Muscle layer of duodenum (tissue), 2 donors: ENCODE data around the gene TPO.
"Not testable (repeated sequence)": the region's sequence is repeated elsewhere in the genome, so short reads cannot be mapped to it uniquely, and the experiment has no call there.

Source experiments
- H3K27ac ChIP-seq: one replicate; pipeline ENCODE4 v1.7.0; 2013; ENCODE audit warnings: mild to moderate bottlenecking, low read length
- H3K27me3 ChIP-seq: one replicate; pipeline ENCODE4 v1.7.0; 2013; ENCODE audit warnings: low read depth, mild to moderate bottlenecking, control low read depth, low read length
- H3K36me3 ChIP-seq, 2 donors: one replicate each; pipeline ENCODE4 v1.7.0; 2013; ENCODE audit warnings: low read length in 2 of 2, control low read depth in 1 of 2, mild to moderate bottlenecking in 1 of 2; ENCODE audit not compliant: insufficient read depth in 2 of 2, control insufficient read depth in 1 of 2
- H3K4me1 ChIP-seq, 2 donors: one replicate each; pipeline ENCODE4 v1.7.0; 2013; ENCODE audit warnings: low read length in 2 of 2, mild to moderate bottlenecking in 2 of 2, control low read depth in 1 of 2, moderate library complexity in 1 of 2; ENCODE audit not compliant: insufficient read depth in 2 of 2, control insufficient read depth in 1 of 2
- H3K4me3 ChIP-seq, 2 donors: one replicate each; pipeline ENCODE4 v1.7.0; 2013; ENCODE audit warnings: low read length in 2 of 2, low read depth in 1 of 2, mild to moderate bottlenecking in 1 of 2
- H3K9me3 ChIP-seq, 2 donors: one replicate each; pipeline ENCODE4 v1.7.0; 2013; ENCODE audit warnings: low read length in 2 of 2, control low read depth in 1 of 2, mild to moderate bottlenecking in 1 of 2; ENCODE audit not compliant: control insufficient read depth in 1 of 2
- donor health status: healthy.

TPO gene

GRCh38 chr2:1406434-1406833 lies 6.8 kb upstream of the TPO start:
- H3K4me3 ChIP-seq = no peak overlapping the region
- H3K4me1 ChIP-seq = no peaks in the 10 kb centered on the region
- H3K27ac ChIP-seq = no peak overlapping the region
- no peaks in the 10 kb centered on the region for H3K36me3 ChIP-seq
- H3K27me3 ChIP-seq = no peaks in the 10 kb centered on the region
- H3K9me3 ChIP-seq = no peaks in the 10 kb centered on the region

- Histone ChIP-seq H3K27ac (no peak overlapping the region), H3K36me3 (no peaks in the 10 kb centered on the region), H3K27me3 (no peaks in the 10 kb centered on the region), H3K9me3 (no peaks in the 10 kb centered on the region), H3K4me1 (no peaks in the 10 kb centered on the region), H3K4me3 (no peak overlapping the region)
These were observed 5.2 kb upstream of the TPO start for GRCh38 chr2:1407950-1408675.

GRCh38 chr2:1414121-1414520 lies 858 bp downstream of the TPO start:
- Histone ChIP-seq H3K9me3 (no peaks in the 10 kb centered on the region), H3K4me1 (no peaks in the 10 kb centered on the region), H3K27me3 (no peaks in the 10 kb centered on the region), H3K4me3 (no peak overlapping the region), H3K27ac (no peak overlapping the region), H3K36me3 (no peaks in the 10 kb centered on the region)

GRCh38 chr2:1414901-1415300 lies 1.6 kb downstream of the TPO start:
- H3K4me1 ChIP-seq, H3K27me3 ChIP-seq, H3K4me3 ChIP-seq, H3K9me3 ChIP-seq, H3K36me3 ChIP-seq, H3K27ac ChIP-seq: not testable (repeated sequence)

GRCh38 chr2:1415501-1415900 lies 2.2 kb downstream of the TPO start:
- H3K4me3 ChIP-seq = no peak overlapping the region
- H3K27ac ChIP-seq = no peak overlapping the region
- H3K36me3 ChIP-seq = no peaks in the 10 kb centered on the region
- H3K4me1 ChIP-seq = no peaks in the 10 kb centered on the region
- H3K27me3 ChIP-seq = no peaks in the 10 kb centered on the region
- H3K9me3 ChIP-seq = no peaks in the 10 kb centered on the region

- Histone ChIP-seq H3K9me3 (no peaks in the 10 kb centered on the region), H3K27me3 (no peaks in the 10 kb centered on the region), H3K4me3 (no peak overlapping the region), H3K27ac (no peak overlapping the region), H3K36me3 (no peaks in the 10 kb centered on the region), H3K4me1 (no peaks in the 10 kb centered on the region)
These were observed 5.3 kb downstream of the TPO start for GRCh38 chr2:1418566-1418965.

GRCh38 chr2:1420746-1421480 lies 7.7 kb downstream of the TPO start:
- Histone ChIP-seq H3K4me3 (no peak overlapping the region), H3K27ac (no peak overlapping the region), H3K4me1 (no peaks in the 10 kb centered on the region), H3K9me3 (no peaks in the 10 kb centered on the region), H3K27me3 (no peaks in the 10 kb centered on the region), H3K36me3 (no peaks in the 10 kb centered on the region)

GRCh38 chr2:1421731-1422130 lies 8.5 kb downstream of the TPO start:
- H3K4me3 ChIP-seq = no peak overlapping the region
- no peak overlapping the region for H3K27ac ChIP-seq
- no peaks in the 10 kb centered on the region for H3K4me1 ChIP-seq
- no peaks in the 10 kb centered on the region for H3K27me3 ChIP-seq
- H3K9me3 ChIP-seq = no peaks in the 10 kb centered on the region
- H3K36me3 ChIP-seq = no peaks in the 10 kb centered on the region

- Histone ChIP-seq H3K4me1 (no peaks in the 10 kb centered on the region), H3K4me3 (no peak overlapping the region), H3K27me3 (no peaks in the 10 kb centered on the region), H3K27ac (no peak overlapping the region), H3K9me3 (no peaks in the 10 kb centered on the region), H3K36me3 (no peaks in the 10 kb centered on the region)
These were observed 8.9 kb downstream of the TPO start for GRCh38 chr2:1422131-1422530.

- H3K27me3 ChIP-seq = no peaks in the 10 kb centered on the region
- H3K9me3 ChIP-seq = no peaks in the 10 kb centered on the region
- no peak overlapping the region for H3K4me3 ChIP-seq
- H3K27ac ChIP-seq = no peak overlapping the region
- no peaks in the 10 kb centered on the region for H3K4me1 ChIP-seq
- no peaks in the 10 kb centered on the region for H3K36me3 ChIP-seq
These were observed 9.5 kb downstream of the TPO start for GRCh38 chr2:1422716-1423285.

GRCh38 chr2:1427086-1427485 lies 13.8 kb downstream of the TPO start:
- no peak overlapping the region for H3K27ac ChIP-seq
- H3K4me3 ChIP-seq = no peak overlapping the region
- no peaks in the 10 kb centered on the region for H3K4me1 ChIP-seq
- no peaks in the 10 kb centered on the region for H3K9me3 ChIP-seq
- no peaks in the 10 kb centered on the region for H3K27me3 ChIP-seq
- no peaks in the 10 kb centered on the region for H3K36me3 ChIP-seq
